SH-SY5Y (cell line): ENCODE data around the gene MGP.

ENCODE experiments used
- GATA2 ChIP-seq: IDR thresholded peaks from 2 replicates; pipeline ENCODE4 v1.6.1; 2011; ENCODE audit warnings: mild to moderate bottlenecking, low read depth, low read length
- GATA3 ChIP-seq: IDR thresholded peaks from 2 replicates; pipeline ENCODE4 v1.6.1; 2011; ENCODE audit warnings: low read depth, mild to moderate bottlenecking, low read length, moderate library complexity

Gene MGP

DNA sequence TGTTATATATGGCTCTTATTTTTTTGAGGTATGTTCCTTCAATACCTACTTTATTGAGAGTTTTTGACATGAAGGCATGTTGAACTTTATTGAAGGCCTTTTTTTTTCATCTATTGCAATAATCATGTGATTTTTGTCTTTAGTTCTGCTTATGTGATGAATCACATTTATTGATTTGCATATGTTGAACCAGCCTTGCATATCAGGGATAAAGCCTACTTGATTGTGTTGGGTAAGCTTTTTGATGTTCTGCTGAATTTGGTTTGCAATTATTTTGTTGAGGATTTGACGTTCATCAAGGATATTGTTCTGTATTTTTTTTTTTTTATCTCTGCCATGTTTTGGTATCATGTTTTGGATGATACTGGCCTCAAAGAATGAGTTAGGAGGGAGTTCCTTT lies 27.1 kb downstream of the MGP start:
- no peak for TF ChIP-seq GATA3
- TF ChIP-seq GATA2 = no peak

DNA sequence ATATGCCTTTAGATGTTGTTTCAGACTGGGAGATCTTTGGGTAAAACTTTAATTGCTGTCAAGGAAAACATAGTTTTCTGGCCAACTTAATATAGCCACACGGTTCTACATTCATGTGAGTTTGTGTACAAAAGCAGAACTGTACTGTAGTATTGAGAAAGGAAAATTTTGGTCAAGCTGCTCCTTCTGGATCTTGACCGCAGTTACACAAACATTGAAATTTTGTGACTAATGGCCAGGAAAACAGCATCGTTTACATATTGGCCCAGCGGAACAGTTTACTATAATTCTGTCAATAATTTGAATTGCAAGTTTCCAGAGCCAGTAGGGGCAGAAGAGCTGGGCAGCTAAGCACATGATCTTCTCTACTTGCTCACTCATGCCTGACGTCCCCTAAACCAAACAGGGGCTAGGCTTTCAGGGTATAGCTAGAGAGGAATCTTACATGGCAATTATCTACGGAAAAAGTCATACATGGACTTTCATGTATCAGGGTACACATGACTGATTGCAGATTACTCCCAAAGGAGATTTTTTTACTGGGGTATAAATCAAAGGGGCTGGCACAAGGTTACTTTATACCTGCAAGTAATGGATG lies 31.0 kb downstream of the MGP start:
- TF ChIP-seq GATA2 (no peak), GATA3 (no peak)

DNA sequence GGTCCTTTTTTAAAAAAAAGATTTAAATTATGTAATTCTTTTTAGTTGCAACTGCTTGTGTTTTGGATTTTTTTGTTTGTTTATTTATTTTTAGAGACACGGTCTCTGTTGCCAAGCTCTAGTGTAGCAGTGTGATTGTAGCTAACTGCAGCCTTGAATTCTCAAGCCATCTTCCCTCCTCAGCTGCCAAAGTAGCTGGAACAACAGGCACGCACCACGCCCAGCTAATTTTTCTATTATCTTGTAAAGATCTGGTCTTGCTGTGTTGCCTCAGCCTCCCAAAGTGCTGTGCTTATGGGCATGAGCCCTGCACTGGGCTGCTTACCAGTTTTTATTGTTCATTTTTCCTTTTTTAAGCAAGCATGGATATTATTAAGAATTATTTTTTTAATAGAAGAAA lies 31.7 kb downstream of the MGP start:
- no peak for TF ChIP-seq GATA3
- TF ChIP-seq GATA2 = no peak

DNA sequence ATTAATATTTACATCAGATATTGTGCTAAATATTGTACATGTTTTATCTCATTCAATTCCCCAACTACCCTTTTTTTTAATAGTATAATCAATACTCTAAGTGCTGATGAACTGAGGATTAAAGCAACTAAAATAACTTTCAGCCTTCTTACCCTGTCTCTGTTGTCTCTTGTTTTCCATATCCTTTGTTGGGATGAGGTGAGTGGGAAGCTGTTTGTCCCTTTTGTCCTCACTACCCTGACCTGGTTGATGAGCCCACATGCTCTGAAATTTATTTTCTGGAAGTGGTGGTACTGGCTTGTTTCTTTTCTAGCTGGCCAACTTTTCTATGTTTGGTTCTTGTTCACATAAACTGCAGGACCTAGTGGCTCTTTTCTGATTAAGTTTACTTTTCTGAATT lies 32.8 kb downstream of the MGP start:
- TF ChIP-seq GATA3 (no peak), GATA2 (no peak)

DNA sequence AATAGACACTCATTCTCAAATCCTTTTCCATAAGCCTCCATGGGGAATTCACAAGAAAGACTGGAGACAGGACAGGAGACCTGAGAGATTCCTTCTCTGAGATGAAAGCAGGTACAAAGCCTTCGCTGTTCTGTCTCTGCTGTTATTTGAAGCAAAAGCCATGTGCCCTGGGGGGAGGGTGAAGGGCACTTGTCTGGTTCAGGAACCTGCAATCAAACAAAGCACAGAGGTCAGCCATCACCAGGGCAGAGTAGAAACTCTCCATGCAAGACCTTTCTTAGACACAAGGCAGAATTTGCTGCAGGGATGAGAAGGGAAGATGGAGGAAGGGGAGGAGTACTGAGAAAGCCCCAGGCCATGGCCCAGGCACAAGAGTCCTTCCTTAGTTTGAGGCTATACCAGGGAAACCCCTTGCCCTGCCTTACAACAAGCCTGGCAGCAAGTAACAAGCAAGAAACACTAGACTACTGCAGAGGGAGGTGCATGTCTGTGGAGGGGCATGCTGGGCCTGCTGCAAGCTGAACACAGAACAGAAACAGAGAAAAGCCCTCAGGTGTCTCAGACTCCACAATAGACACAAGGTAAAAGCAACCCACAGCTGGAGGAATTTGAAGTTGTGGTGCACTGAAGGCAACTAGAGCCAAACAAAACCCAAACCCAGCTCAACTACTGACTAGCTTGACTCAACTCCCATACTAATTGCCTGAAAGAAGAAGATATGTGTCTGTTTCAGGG lies 34.6 kb downstream of the MGP start:
- TF ChIP-seq GATA3 = no peak

DNA sequence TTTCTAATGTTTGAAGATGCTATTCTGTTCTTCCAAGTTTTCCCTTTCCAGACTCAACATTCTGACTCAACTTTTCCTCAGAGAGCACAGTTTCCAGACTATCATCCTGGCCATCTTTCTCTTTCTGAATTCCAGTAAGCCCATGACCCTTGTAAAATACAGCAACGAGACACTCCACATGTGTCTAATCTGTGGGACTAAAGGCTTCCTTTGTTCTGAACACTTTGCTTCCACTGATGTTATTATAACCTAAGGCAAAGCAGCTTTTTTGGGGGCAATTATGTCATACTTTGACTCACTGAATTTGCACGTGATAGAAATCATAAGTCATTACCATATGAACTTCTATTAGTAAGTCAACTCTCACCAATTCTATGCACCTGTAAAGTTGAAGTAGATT lies 36.0 kb downstream of the MGP start:
- no peak for TF ChIP-seq GATA2
- TF ChIP-seq GATA3 = no peak

DNA sequence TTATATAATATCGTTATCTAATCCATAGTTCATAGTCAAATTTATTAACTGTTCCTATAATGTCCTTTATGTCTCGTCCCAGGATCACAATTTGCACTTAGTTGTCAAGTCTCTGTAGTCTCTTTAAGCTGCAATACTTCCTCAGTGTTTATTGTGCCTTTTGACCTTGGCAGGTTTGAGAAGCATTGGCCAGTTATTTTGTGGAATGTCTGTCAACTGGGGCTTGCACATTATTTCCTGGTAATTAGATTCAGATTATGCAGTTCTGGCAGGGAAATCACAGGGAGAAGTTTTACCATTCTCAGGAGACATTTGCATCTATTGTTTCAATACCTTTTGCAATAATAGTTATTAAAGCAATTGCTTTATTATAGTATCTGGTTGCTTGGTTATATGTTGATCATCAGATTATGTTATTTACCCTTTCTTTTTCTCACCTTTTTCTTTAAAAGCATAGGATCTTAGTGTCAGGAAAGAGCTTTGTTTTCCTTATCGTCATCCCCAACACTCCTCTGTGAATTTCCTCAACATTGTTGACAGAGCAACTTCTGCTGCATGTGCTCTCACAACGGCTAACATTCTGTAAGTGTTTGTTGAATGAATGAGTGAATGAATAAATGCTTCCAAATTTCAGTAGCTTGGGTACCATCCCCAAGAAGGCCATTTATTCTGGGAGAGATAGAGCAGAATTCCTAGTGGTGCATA lies 38.6 kb downstream of the MGP start:
- no peak for TF ChIP-seq GATA3
- TF ChIP-seq GATA2 = no peak

DNA sequence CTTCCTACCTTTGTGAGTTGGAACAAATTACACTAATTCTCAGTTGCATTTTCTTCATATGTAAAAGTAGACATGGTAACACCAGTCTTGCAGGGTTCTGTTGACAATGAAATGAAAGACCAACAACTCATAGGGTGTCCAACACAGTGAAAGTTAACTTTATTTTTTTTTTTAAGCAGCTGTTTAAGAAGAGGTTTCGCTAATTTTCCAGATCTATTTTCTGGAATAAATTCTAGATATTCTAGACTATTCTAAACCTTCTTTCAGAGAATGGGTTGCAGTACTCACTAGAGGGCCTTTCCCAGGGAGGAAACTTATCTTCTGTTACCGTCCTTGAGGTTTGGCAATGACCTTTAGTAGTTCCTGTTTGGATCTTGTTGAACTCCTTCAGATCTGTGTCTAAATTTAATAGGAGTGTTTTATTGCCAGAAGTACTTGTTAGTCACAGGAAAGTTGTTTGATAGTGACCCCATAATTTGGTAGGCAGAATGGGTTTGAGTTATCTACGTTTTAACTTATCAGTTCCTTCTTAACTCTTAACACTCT lies 39.5 kb downstream of the MGP start:
- TF ChIP-seq GATA3 = no peak
- no peak for TF ChIP-seq GATA2

DNA sequence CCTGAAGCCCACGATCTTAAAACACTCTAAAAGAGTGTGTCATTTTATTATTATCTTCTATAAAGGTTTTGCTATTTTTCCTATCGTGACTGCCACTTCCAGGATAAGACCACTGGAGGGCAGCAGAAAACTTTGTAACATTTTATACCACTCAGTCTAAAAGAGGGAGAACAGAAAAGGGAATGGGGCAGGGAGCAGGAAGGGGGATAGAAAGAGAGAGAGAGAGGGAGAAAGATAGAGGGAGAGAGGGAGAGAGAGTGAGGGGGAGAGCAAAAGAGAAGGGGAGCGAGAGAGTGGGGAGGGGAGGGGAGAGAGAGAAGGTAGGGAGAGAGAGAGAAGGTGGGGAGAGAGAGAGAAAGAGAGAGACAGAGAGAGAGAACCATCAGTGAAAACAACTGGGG lies 40.3 kb downstream of the MGP start:
- TF ChIP-seq GATA2 (no peak), GATA3 (no peak)

DNA sequence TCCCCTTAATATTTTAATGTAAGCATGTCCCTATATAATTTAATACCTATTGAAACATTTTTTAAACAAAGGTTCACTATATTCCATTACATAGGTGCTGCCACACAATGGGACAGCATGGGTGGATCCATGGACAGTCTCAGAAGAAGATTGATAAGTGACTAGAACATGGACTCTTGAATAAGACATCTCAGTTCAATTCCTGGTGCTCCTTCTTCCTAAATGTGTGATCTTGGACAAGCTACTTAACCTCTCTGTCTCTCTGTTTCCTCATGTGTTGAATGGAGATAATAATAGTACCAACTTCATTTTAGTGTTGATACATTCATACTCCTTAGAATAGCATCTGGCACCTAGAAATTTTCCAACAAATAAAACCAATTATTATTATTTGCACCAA lies 41.3 kb downstream of the MGP start:
- no peak for TF ChIP-seq GATA2
- no peak for TF ChIP-seq GATA3

DNA sequence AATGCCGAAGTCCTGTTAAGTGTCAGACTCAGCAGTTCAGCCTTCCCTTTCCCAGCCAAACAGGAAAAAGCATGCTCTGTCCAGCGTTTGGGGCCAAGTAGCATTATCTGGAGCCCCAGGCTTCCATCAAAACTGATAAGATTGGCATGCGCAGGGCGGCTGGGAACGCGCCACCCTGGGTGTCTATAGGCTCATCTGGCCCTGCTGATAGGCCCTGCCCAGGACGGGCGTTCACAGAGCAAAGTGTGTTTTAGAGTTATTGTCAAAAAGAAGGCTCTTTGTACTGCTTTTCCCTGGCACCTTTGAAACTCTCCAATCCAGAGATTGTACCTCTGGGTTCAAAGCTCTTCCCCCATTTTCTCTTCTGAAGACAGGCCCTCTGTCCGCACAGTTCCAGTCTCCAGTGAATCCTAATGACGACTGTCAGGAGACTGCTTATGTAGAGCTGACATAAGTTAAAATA lies 42.2 kb downstream of the MGP start, which contains the start of gene ART4:
Gene ART4 (minus strand): TSS at position 102 of the 463 bp plus-strand sequence. CDS start 413 bp downstream, outside the sequence.
- TF ChIP-seq GATA3 = no peak
- TF ChIP-seq GATA2 = no peak

DNA sequence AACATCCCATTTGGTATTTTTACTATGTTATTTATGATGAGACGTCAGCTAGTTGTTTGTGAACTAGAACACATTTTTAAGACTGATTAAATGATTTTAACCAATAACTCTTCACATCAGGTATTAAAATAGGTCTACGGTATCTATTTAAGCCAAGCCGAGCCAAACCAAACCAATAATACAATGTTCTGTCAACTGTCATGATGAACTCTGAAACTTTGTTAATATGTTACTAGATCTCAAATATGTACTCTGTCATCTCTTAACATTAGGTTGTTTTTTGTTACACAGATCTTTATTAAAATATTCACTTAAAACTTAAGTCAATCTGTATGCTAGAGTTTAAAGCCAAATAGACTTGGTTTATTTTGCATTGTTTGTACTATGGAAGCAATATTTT lies 43.3 kb downstream of the MGP start:
- TF ChIP-seq GATA3 (no peak), GATA2 (no peak)

DNA sequence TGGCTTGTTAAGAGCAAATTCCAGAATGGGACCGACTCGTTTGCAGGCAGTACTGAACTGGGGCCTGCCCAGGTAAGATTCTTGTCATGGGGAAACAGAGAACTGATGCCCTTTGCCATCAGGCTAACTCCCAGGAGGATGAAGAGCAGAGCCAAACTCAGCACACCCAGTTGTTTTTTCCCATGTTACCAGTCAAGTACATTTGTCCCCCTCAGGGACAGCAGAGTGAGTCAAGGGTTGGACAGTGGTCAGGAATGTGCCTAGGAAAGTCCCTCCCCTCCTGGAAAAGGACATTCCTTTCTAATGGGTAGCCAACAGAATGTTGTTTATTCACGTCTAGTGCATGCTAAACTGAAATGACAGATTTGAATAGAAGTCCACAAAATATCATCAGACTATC lies 43.9 kb downstream of the MGP start:
- TF ChIP-seq GATA2 (no peak), GATA3 (no peak)

DNA sequence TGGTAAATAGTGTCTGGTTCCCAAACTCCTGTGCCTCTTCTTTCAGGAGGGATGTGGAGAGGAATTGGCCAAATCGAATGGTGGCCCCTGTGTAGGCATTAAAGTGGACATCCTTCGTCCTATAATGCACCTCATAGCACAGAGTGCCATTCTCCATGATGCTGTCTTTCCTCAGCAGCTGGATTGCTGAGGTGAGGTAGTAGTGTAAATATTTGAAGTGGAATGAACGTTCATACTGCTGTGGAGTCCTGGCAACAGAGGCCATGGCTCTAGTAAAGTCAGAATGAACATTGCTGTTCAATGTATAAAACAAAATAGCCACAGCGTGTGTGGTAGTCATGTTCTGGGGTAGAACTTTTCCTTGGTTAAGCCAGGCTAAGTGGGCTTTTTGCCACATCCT lies 45.0 kb downstream of the MGP start:
- TF ChIP-seq GATA2 = no peak
- TF ChIP-seq GATA3 = no peak
